Ovary (tissue), 9 donors: Measurements from ENCODE around the gene EHBP1. TPM values are rescaled to one million over a fixed set of nuclear protein-coding genes. Genes with fewer than 3 reads are reported as not detected.

Experiments
- DNase-seq, 5 donors: peaks; one replicate each; pipeline ENCODE4 v3.0.0-alpha.2; 2019 to 2020
- H3K27ac ChIP-seq, 2 donors: fragments of 200-600 bp; one replicate each; pipeline versions ENCODE4 v1.5.1 to v1.8.0; 2019 to 2022
- H3K27me3 ChIP-seq: fragments of 200-600 bp; one replicate; pipeline ENCODE4 v1.8.0; 2022
- H3K36me3 ChIP-seq: fragments of 200-600 bp; sonication (generic); one replicate; pipeline ENCODE4 v1.5.1; 2019
- H3K4me1 ChIP-seq: one replicate; pipeline ENCODE4 v1.8.1; 2013; ENCODE audit warnings: mild to moderate bottlenecking, moderate library complexity; ENCODE audit not compliant: insufficient read depth
- H3K4me3 ChIP-seq: fragments of 200-600 bp; sonication (generic); one replicate; pipeline ENCODE4 v1.5.1; 2017
- H3K9me3 ChIP-seq, 2 donors: fragments of 200-600 bp in 1 of 2; sonication (generic) in 1 of 2; one replicate each; pipeline versions ENCODE4 v1.5.1 to v1.8.1; 2013 to 2019; ENCODE audit warnings: mild to moderate bottlenecking in 1 of 2, moderate library complexity in 1 of 2
- EP300 ChIP-seq: sonication (generic); formaldehyde crosslinking; IDR thresholded peaks from one replicate; pipeline ENCODE4 v1.6.1; 2017; ENCODE audit warnings: antibody characterized with exemption
- POLR2A ChIP-seq: fragments of 450-650 bp; IDR thresholded peaks from one replicate; pipeline ENCODE4 v1.6.1; 2017; ENCODE audit warnings: antibody characterized with exemption, mild to moderate bottlenecking, moderate library complexity
- WGBS, 3 donors: extraction: QIAGEN DNeasy Blood & Tissue Kit in 1 of 3; methylation state at CpG; one replicate each; pipeline versions ENCODE4 v1.1.5 to v1.1.7; 2013 to 2017; 5-methylcytosine and 5-hydroxymethylcytosine counted together
- intact Hi-C, 4 donors: fragments of 100-400 bp; cut with DNase I; formaldehyde crosslinking; loops; one replicate each; pipeline versions ENCODE4 v1.11.0 to v1.15.1; 2022 to 2023
- polyA plus RNA-seq, 2 donors: library from polyadenylated mRNA; stranded (reverse); fragments of 200-250 nt in 1 of 2; fragments of 350-450 nt in 1 of 2; fragmentation: Illumina TruSeq in 1 of 2; extraction: RNeasy Lipid Tissue Mini Kit (QIAGEN cat#74804) in 1 of 2; gene quantifications; one replicate each; pipeline ENCODE4 v1.2.3, GENCODE V29; 2013 to 2014
- total RNA-seq, 7 donors: library from RNA; depleted of rRNA in 2 of 7; stranded (reverse); fragments of >200 nt in 2 of 7; fragmentation: NEBNext Ultra II Directional in 3 of 7; extraction: Animal tissue kit (Norgen Biotek cat#: 25700) in 3 of 7; gene quantifications; one replicate each; pipeline versions ENCODE4 v1.1.0 to v1.2.4, GENCODE V29; 2016 to 2023
- TF ChIP-seq, protein P1 (sequence below), 3 donors: fragments of 450-650 bp in 2 of 3; fragments of 200-600 bp in 1 of 3; IDR thresholded peaks; one replicate each; pipeline versions ENCODE4 v1.5.1 to v1.8.0; 2016 to 2022; ENCODE audit warnings: antibody characterized with exemption in 3 of 3, mild to moderate bottlenecking in 1 of 3
- donor health status: DM: no; HTN: no; CAD: no; lungs with moderate emphysema.
- donor health status: DM: no; HTN: no; CAD: no.
- donor health status: Bipolar disorder and iron deficiency.
- donor health status: DM: yes; HTN: yes; CAD: no.
- donor health status: DM: no; HTN: no; CAD: no.
- donor health status: DM: yes; HTN: yes; CAD: no.

EHBP1 gene
- total and polyA plus RNA-seq, 9 donors = 56.3 to 185 (median 117) TPM

DNA sequence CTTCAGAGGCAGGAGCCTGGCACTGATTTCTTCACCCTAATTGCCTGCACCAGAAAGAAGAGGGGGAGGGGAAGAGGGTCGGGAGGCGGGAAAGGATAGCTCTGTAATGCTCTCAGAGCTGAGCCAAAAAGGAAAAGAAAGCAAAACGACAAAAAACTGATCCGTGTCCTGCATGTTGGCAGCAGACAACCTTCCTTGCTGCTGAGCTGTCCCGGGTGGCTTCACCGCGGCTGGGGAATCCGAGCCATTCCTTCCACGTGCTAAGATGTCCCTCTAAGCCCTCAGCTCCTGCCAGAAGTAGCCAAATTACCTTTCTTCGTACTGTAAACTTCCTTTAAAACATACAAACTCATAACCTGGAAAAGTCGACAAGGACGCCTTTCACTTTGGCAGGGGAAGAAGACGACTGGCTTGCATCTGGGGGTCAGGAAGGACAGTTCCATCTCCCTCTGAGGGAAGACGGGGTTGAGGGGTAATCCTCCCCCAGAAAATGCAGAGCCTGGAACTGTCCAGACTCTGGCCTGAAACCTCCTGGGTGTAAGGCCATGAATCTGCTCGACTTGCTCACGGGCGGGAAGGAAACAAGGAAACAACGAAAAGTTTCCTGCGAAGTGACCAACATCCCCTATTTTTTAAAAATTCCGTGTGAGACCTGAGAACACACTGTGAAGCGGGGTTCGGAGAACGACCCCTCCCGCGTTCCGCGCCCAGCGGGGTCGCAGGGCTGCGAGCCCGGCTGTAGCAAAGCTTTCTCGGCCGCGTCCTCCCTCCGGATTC, 352.8 kb downstream of the EHBP1 start:
- no peaks in the 10 kb centered on the region for H3K36me3 ChIP-seq
- H3K4me3 ChIP-seq = no peak overlapping the region
- no peak for TF ChIP-seq EP300
- TF ChIP-seq POLR2A = no peak
- TF ChIP-seq, protein P1, sequence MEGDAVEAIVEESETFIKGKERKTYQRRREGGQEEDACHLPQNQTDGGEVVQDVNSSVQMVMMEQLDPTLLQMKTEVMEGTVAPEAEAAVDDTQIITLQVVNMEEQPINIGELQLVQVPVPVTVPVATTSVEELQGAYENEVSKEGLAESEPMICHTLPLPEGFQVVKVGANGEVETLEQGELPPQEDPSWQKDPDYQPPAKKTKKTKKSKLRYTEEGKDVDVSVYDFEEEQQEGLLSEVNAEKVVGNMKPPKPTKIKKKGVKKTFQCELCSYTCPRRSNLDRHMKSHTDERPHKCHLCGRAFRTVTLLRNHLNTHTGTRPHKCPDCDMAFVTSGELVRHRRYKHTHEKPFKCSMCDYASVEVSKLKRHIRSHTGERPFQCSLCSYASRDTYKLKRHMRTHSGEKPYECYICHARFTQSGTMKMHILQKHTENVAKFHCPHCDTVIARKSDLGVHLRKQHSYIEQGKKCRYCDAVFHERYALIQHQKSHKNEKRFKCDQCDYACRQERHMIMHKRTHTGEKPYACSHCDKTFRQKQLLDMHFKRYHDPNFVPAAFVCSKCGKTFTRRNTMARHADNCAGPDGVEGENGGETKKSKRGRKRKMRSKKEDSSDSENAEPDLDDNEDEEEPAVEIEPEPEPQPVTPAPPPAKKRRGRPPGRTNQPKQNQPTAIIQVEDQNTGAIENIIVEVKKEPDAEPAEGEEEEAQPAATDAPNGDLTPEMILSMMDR (IDR thresholded peaks at IDR 0.05) = no peak
- intact Hi-C loops = no loop called here
- peaks cover 10% of the 10 kb centered on the region for H3K4me1 ChIP-seq
- H3K27ac ChIP-seq = no peak overlapping the region
- 10 to 13% (median 13%) methylated on average over 35 of the region's 35 CpGs for WGBS, 3 donors
- peaks cover 5% of the 10 kb centered on the region for H3K27me3 ChIP-seq
- no peaks in the 10 kb centered on the region for H3K9me3 ChIP-seq
- DNase-seq = peak in 2 of 5 donors; percentile 22 to 28

DNA sequence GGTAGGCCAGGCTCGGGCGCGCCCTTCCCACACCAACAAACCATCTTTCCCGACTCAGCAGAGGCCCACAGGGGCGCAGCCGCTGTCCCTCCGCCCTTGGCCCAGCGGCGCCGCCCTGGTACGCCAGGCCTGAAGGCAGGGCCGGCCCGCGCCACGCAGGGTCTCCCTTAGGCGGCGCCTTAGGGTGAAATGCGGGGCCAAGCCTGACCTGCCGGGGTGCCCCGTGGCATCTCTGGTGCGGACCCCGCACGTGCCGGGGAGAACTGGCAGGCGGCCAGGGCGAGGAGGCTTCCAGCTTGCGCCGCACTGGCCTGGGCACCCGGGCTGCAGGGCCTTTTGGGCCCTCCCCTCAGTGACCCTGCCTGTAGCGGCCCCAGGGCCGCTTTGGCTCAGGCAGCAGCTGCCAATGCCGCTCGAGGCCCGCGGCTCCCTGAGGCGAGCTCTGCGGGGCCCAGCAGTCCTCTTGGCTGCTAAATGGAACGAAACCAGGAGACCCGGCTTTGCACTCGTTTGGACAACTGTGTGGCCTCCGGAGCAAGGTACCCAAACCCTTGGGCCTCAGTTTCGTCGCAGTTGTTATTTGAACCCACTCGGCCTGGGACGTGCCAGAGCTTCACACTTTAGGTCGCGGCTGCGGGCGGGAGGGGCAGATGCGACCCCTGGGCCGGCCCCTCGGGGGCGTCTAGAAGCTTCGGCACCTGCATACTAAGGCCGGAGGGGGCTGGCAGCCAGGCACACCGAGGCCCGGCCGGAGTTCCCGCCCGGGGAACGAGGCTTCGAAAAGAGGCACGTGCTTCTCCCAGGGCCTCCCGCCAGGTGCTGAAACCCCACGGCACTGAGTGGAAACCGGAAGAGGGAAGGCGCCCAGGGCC, 353.6 kb downstream of the EHBP1 start:
- no peak overlapping the region for H3K27ac ChIP-seq

DNA sequence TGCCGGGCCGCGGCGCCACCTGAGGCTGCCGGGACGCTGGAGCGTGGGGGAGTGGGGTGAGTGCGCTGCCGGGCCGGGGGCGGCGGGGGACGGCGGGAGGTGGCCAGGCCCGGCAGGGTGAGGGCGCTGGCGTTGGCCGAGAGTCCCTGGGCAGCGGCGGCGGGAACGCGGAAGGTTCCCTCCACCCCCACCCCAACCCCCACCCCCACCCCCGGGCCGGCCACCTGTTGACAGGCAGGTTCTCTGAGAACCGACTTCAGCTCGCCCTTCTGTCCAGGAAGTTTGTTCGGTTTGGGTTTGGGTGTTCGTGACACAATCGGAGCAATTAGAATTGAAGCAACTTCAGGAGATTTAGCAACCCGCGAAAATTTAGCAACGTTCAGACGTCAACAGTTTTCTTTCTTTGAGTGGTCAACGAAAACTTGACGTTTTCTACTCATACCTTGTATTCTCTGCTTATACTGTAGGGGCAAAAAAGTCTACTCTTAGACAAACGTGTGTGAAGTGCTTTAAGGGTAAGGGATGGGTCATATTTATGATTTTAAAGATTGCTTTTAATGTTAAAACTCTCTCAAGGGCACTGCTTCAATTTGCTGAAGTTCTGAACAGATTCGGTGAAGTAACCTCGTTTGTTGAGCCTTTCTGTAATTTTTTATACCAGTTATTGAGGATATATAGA, 354.4 kb downstream of the EHBP1 start:
- intact Hi-C loops = no loop called here
- no peaks in the 10 kb centered on the region for H3K36me3 ChIP-seq
- peaks cover 10% of the 10 kb centered on the region for H3K4me1 ChIP-seq
- H3K27ac ChIP-seq = no peak overlapping the region
- TF ChIP-seq POLR2A (no peak), EP300 (no peak)
- TF ChIP-seq, protein P1 (IDR thresholded peaks at IDR 0.05) = no peak
- no peak for DNase-seq
- peaks cover 5% of the 10 kb centered on the region for H3K27me3 ChIP-seq
- no peak overlapping the region for H3K4me3 ChIP-seq
- 4 to 11% (median 8%) methylated on average over 34 to 39 of the region's 39 CpGs for WGBS, 3 donors
- no peaks in the 10 kb centered on the region for H3K9me3 ChIP-seq

More for the DNA sequence above, 353.6 kb downstream of the EHBP1 start:
- H3K4me1 ChIP-seq = peaks cover 10% of the 10 kb centered on the region
- peak in 2 of 5 donors; percentile 27 to 40 for DNase-seq
- peaks cover 5% of the 10 kb centered on the region for H3K27me3 ChIP-seq
- TF ChIP-seq, protein P1 (IDR thresholded peaks at IDR 0.05) = no peak
- TF ChIP-seq EP300 = no peak
- no peak for TF ChIP-seq POLR2A
- intact Hi-C loops = no loop called here
- 4 to 7% (median 6%) methylated on average over 40 to 67 of the region's 67 CpGs for WGBS, 3 donors
- no peak overlapping the region for H3K4me3 ChIP-seq
- no peaks in the 10 kb centered on the region for H3K9me3 ChIP-seq
- H3K36me3 ChIP-seq = no peaks in the 10 kb centered on the region

DNA sequence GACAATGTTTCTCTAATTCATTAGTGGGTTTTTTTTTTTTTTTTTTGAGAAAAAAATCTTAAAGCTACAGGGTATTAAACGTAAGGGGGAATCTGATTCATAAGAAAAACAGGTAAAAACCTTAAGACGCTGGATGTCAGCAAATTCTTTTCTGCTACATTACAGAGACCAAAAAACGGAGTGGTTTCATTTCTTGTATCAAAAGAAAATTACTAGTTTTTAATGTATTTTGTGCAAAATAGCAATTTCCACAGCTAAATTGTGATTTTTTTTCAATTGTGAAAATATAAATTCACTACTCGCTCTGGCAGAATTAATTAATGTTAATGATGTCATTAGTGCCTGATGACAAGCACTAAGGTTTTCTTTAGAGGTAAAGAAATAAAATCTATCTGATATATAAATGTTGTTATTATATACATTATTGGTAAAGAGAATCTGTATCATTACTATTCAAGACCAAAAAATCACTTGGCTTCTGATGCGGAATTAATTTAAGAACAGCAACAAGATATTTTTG, 355.0 kb downstream of the EHBP1 start:
- intact Hi-C loops = no loop called here
- H3K4me1 ChIP-seq = peaks cover 10% of the 10 kb centered on the region
- 37 to 47% (median 45%) methylated on average over 5 of the region's 5 CpGs for WGBS, 3 donors
- H3K27me3 ChIP-seq = peaks cover 5% of the 10 kb centered on the region
- H3K27ac ChIP-seq = no peak overlapping the region
- no peak overlapping the region for H3K4me3 ChIP-seq
- no peaks in the 10 kb centered on the region for H3K36me3 ChIP-seq
- no peak for DNase-seq
- TF ChIP-seq, protein P1 (IDR thresholded peaks at IDR 0.05) = no peak
- TF ChIP-seq POLR2A = no peak
- TF ChIP-seq EP300 = no peak
- no peaks in the 10 kb centered on the region for H3K9me3 ChIP-seq
